GM19351 (cell line): ENCODE results near the gene ITGA2B.

Source experiments
- ATAC-seq: cut with Tn5 transposase; IDR thresholded peaks from one replicate; pipeline ENCODE4 v1.9.1; 2021; ENCODE audit warnings: mild to moderate bottlenecking, moderate library complexity; ENCODE audit not compliant: unreplicated experiment

Gene ITGA2B

GRCh38 chr17:44389281-44389680 lies at the start of gene ITGA2B:
Gene ITGA2B (minus strand): TSS chr17:44389649. CDS start chr17:44389473, 176 bp downstream.
- ATAC-seq = no peak

- no peak for ATAC-seq
Observed at GRCh38 chr17:44439168-44439567, 49.7 kb upstream of the ITGA2B start.

GRCh38 chr17:44438636-44439035 lies 49.2 kb upstream of the ITGA2B start:
- no peak for ATAC-seq

GRCh38 chr17:44436336-44436735 lies 46.9 kb upstream of the ITGA2B start:
- no peak for ATAC-seq

GRCh38 chr17:44432254-44433157 lies 43.1 kb upstream of the ITGA2B start:
- ATAC-seq = no peak

GRCh38 chr17:44424828-44425461 lies 35.5 kb upstream of the ITGA2B start:
- no peak for ATAC-seq

- no peak for ATAC-seq
Observed at GRCh38 chr17:44417553-44417952, 28.1 kb upstream of the ITGA2B start.

GRCh38 chr17:44416558-44417289 lies 27.3 kb upstream of the ITGA2B start:
- ATAC-seq = no peak

GRCh38 chr17:44414394-44415155 lies 25.1 kb upstream of the ITGA2B start:
- ATAC-seq = no peak

- ATAC-seq = no peak
Observed at GRCh38 chr17:44409309-44410028, 20.0 kb upstream of the ITGA2B start.

GRCh38 chr17:44408786-44409185 lies 19.3 kb upstream of the ITGA2B start:
- no peak for ATAC-seq

- no peak for ATAC-seq
Observed at GRCh38 chr17:44402564-44403172, 13.2 kb upstream of the ITGA2B start.

- ATAC-seq = no peak
Observed at GRCh38 chr17:44400226-44400847, 10.9 kb upstream of the ITGA2B start.

- ATAC-seq = no peak
Observed at GRCh38 chr17:44398692-44399691, 9.5 kb upstream of the ITGA2B start.

- ATAC-seq = no peak
Observed at GRCh38 chr17:44397479-44398440, 8.3 kb upstream of the ITGA2B start.

GRCh38 chr17:44396946-44397345 lies 7.5 kb upstream of the ITGA2B start:
- ATAC-seq = no peak

- no peak for ATAC-seq
Observed at GRCh38 chr17:44394833-44395232, 5.4 kb upstream of the ITGA2B start.
